HCT116 (cell line): ENCODE results near the gene TAF1C. TPM values are rescaled to one million over a fixed set of nuclear protein-coding genes. Genes with fewer than 3 reads are reported as not detected.

Experiments
- ATAC-seq: fragments of 200-7000 bp; cut with Tn5 transposase; 2 replicates; pipeline ENCODE4 v1.9.1; 2020; ENCODE audit warnings: mild to moderate bottlenecking, moderate library complexity
- BruUV-seq: library from RNA; stranded (reverse); fragments of 400-500 nt; replicated peaks from 2 replicates; lab custom pipeline; 2021; lab: Mats Ljungman, UMichigan
- CTCF ChIA-PET: fragments of 300-600 bp; sonication (Branson Sonifier 250); formaldehyde crosslinking; loops from one replicate; lab custom pipeline; 2021; ENCODE audit warnings: antibody characterized with exemption; lab: Charles Lee
- POLR2A ChIA-PET: fragments of 300-600, 350-600 bp; sonication (Branson Sonifier 250); formaldehyde crosslinking; loops from one replicate; lab custom pipeline; 2021; ENCODE audit warnings: antibody characterized with exemption; lab: Charles Lee
- RAD21 ChIA-PET, 2 experiments: fragments of 300-600 bp; sonication (Branson Sonifier 250); formaldehyde crosslinking; loops; one replicate each; lab custom pipeline; 2023; ENCODE audit warnings: low total read pairs in 2 of 2; ENCODE audit not compliant: uncharacterized antibody in 2 of 2, unreplicated experiment in 2 of 2, low non-redundant PET in 1 of 2; lab: Charles Lee
- DNase-seq: peaks from one replicate; pipeline ENCODE4 v3.0.0-alpha.2; 2010; ENCODE audit warnings: low read depth, low spot score
- H2AFZ ChIP-seq: fragments of 200-600 bp; shearing (Covaris generic), sonication (generic); 2 replicates; pipeline ENCODE4 v1.6.1; 2017; ENCODE audit warnings: low read depth, mixed run types, mixed read lengths, antibody characterized with exemption, low read length; ENCODE audit not compliant: poor library complexity, severe bottlenecking
- H3K27ac ChIP-seq: 2 replicates; pipeline ENCODE4 v1.5.1; 2012; ENCODE audit warnings: low read depth, low read length
- H3K27me3 ChIP-seq: fragments of 200-600 bp; sonication (generic); 2 replicates; pipeline ENCODE4 v1.6.1; 2016; ENCODE audit warnings: mixed run types, low read length, mixed read lengths; ENCODE audit not compliant: insufficient read depth
- H3K36me3 ChIP-seq, 2 experiments: fragments of 200-500 bp in 1 of 2; fragments of 200-600 bp in 1 of 2; sonication (Bioruptor generic) in 1 of 2; sonication (generic) in 1 of 2; 2 replicates each; pipeline versions ENCODE4 v1.5.1 to v1.6.1; 2014 to 2016; ENCODE audit warnings: low read length in 2 of 2, inconsistent platforms in 1 of 2, mixed read lengths in 1 of 2, mixed run types in 1 of 2; ENCODE audit not compliant: insufficient read depth in 2 of 2, control insufficient read depth in 1 of 2
- H3K4me1 ChIP-seq, 2 experiments: fragments of 200-600 bp in 1 of 2; sonication (generic) in 1 of 2; 2 replicates each; pipeline versions ENCODE4 v1.5.1 to v1.6.1; 2012 to 2017; ENCODE audit warnings: low read length in 2 of 2, inconsistent platforms in 1 of 2, mild to moderate bottlenecking in 1 of 2, mixed read lengths in 1 of 2, mixed run types in 1 of 2, moderate library complexity in 1 of 2; ENCODE audit not compliant: insufficient read depth in 2 of 2, control insufficient read depth in 1 of 2
- H3K4me2 ChIP-seq: fragments of 200-600 bp; sonication (generic); 2 replicates; pipeline ENCODE4 v1.6.1; 2017; ENCODE audit warnings: mixed run types, low read length, mixed read lengths
- H3K4me3 ChIP-seq, 2 experiments: fragments of 200-600 bp in 1 of 2; sonication (generic) in 1 of 2; replicated peaks in 1 of 2; 2 replicates each; pipeline ENCODE4 v1.5.1; 2011 to 2016; ENCODE audit warnings: low read length in 2 of 2, control low read depth in 1 of 2, low read depth in 1 of 2, mild to moderate bottlenecking in 1 of 2, mixed read lengths in 1 of 2, mixed run types in 1 of 2
- H3K79me2 ChIP-seq: fragments of 200-600 bp; sonication (generic); 2 replicates; pipeline ENCODE4 v1.6.1; 2017; ENCODE audit warnings: mild to moderate bottlenecking, mixed run types, low read length, moderate library complexity, mixed read lengths; ENCODE audit not compliant: insufficient read depth
- H3K9ac ChIP-seq: fragments of 200-600 bp; sonication (generic); 2 replicates; pipeline ENCODE4 v1.6.1; 2016; ENCODE audit warnings: low read length, mixed read lengths
- H3K9me2 ChIP-seq: fragments of 200-600 bp; sonication (generic), shearing (Covaris generic); 2 replicates; pipeline ENCODE4 v1.6.1; 2017; ENCODE audit warnings: mixed run types, mild to moderate bottlenecking, moderate library complexity; ENCODE audit not compliant: insufficient read depth
- H3K9me3 ChIP-seq, 2 experiments: fragments of 200-500 bp in 1 of 2; fragments of 200-600 bp in 1 of 2; sonication (Bioruptor generic) in 1 of 2; sonication (generic) in 1 of 2; 2 replicates each; pipeline ENCODE4 v1.6.1; 2014 to 2017; ENCODE audit warnings: low read length in 2 of 2, mixed read lengths in 2 of 2, inconsistent platforms in 1 of 2, low read depth in 1 of 2, mild to moderate bottlenecking in 1 of 2, mixed run types in 1 of 2, moderate library complexity in 1 of 2; ENCODE audit not compliant: control insufficient read depth in 1 of 2, insufficient read depth in 1 of 2
- H4K20me1 ChIP-seq: fragments of 200-600 bp; sonication (generic), shearing (Covaris generic); 2 replicates; pipeline ENCODE4 v1.6.1; 2017; ENCODE audit warnings: mixed run types, mild to moderate bottlenecking, moderate library complexity; ENCODE audit not compliant: insufficient read depth
- CBX3 ChIP-seq: IDR thresholded peaks from 2 replicates; pipeline ENCODE4 v1.6.1; 2012; ENCODE audit warnings: low read depth
- CEBPB ChIP-seq: IDR thresholded peaks from 2 replicates; pipeline ENCODE4 v1.6.1; 2012; ENCODE audit warnings: low read depth
- EGR1 ChIP-seq: IDR thresholded peaks from 2 replicates; pipeline ENCODE4 v1.6.1; 2012; ENCODE audit warnings: low read depth
- ELF1 ChIP-seq: IDR thresholded peaks from 2 replicates; pipeline ENCODE4 v1.6.1; 2012; ENCODE audit warnings: low read depth, borderline replicate concordance
- EZH2phosphoT487 ChIP-seq: fragments of 200-600 bp; IDR thresholded peaks from 2 replicates; pipeline ENCODE4 v1.6.1; 2018; ENCODE audit warnings: antibody characterized with exemption, borderline replicate concordance
- FOSL1 ChIP-seq: IDR thresholded peaks from 2 replicates; pipeline ENCODE4 v1.6.1; 2012; ENCODE audit warnings: low read depth
- JUND ChIP-seq: IDR thresholded peaks from 2 replicates; pipeline ENCODE4 v1.6.1; 2012
- MAX ChIP-seq: IDR thresholded peaks from 2 replicates; pipeline ENCODE4 v1.6.1; 2012
- POLR2A ChIP-seq: IDR thresholded peaks from 2 replicates; pipeline ENCODE4 v1.7.0; 2011; ENCODE audit warnings: borderline replicate concordance; ENCODE audit not compliant: insufficient read depth, insufficient read length; ENCODE audit errors: extremely low read depth
- REST ChIP-seq: IDR thresholded peaks from 2 replicates; pipeline ENCODE4 v1.6.1; 2012; ENCODE audit warnings: low read depth
- SRF ChIP-seq: IDR thresholded peaks from 2 replicates; pipeline ENCODE4 v1.6.1; 2012; ENCODE audit warnings: low read depth
- TCF7L2 ChIP-seq: IDR thresholded peaks from 2 replicates; pipeline ENCODE4 v1.7.0; 2011; ENCODE audit warnings: borderline replicate concordance, inconsistent platforms; ENCODE audit not compliant: insufficient read depth, insufficient read length; ENCODE audit errors: extremely low read depth
- ZBTB33 ChIP-seq: IDR thresholded peaks from 2 replicates; pipeline ENCODE4 v1.6.1; 2011; ENCODE audit warnings: mild to moderate bottlenecking, low read length, moderate library complexity; ENCODE audit not compliant: insufficient replicate concordance; ENCODE audit errors: extremely low read depth
- ZFX ChIP-seq: fragments of 450-650 bp; IDR thresholded peaks from 2 replicates; pipeline ENCODE4 v1.6.1; 2017
- intact Hi-C: fragments of 100-400 bp; cut with micrococcal nuclease; formaldehyde crosslinking; loops from 2 replicates; pipeline ENCODE4 v1.10.0; 2022
- total RNA-seq: library from RNA; stranded (reverse); gene quantifications from one replicate; pipeline ENCODE4 v1.2.1, GENCODE V29; 2021; ENCODE audit not compliant: unreplicated experiment

The TAF1C gene
- total RNA-seq, 1 experiment from 2014 or later, result 76.3 TPM

- no peaks in the 10 kb centered on the region for H3K27me3 ChIP-seq
- H3K9ac ChIP-seq, result no peak overlapping the region
- H3K4me1 ChIP-seq, result peaks cover 0 to 18% of the 10 kb centered on the region in 2 experiments; a peak in 3 of 4 replicates
- no peak overlapping the region for H3K27ac ChIP-seq
- peaks cover 6 to 7% of the 10 kb centered on the region in 2 experiments; a peak in 2 of 4 replicates for H3K36me3 ChIP-seq
- H3K79me2 ChIP-seq, result no peaks in the 10 kb centered on the region
- intact Hi-C loops, result no loop called here
- no peak for ATAC-seq
- no peaks in the 10 kb centered on the region for H3K9me3 ChIP-seq
- ChIA-PET POLR2A (no interaction called here), RAD21 (no interaction called here), CTCF (interaction anchor here (1.4 kb wide), 1 partner anchor 13 kb away, joined by 3 read pairs; the partner anchor contains the start of gene TAF1C)
- H3K4me3 ChIP-seq, result no peak overlapping the region
- TSS peak; percentile 18 for BruUV-seq
- no peak overlapping the region for H3K4me2 ChIP-seq
- TF ChIP-seq CBX3, result no peak
- no peak for TF ChIP-seq POLR2A
- TF ChIP-seq JUND, result no peak
- no peak for TF ChIP-seq REST
- no peak for TF ChIP-seq SRF
- TF ChIP-seq EZH2phosphoT487, result no peak
- TF ChIP-seq FOSL1, result no peak
- TF ChIP-seq ELF1, result no peak
- TF ChIP-seq MAX, result no peak
- TF ChIP-seq TCF7L2, result no peak
- no peak for TF ChIP-seq ZFX
- TF ChIP-seq EGR1, result no peak
- TF ChIP-seq ZBTB33, result no peak
- TF ChIP-seq CEBPB, result no peak
- H4K20me1 ChIP-seq, result no peaks in the 10 kb centered on the region
- no peak overlapping the region for H2AFZ ChIP-seq
- no peak for DNase-seq
- H3K9me2 ChIP-seq, result no peaks in the 10 kb centered on the region
Measured at GRCh38 chr16:84174396-84174795, 12.5 kb downstream of the TAF1C start.
